Right forelimb (tissue), 1 donor: Measurements from ENCODE around the gene SPTB.
A peak's percentile ranks its signal among the peaks of the same experiment; 100 is the strongest.

Experiments used
- DNase-seq: peaks from one replicate; pipeline ENCODE4 v3.0.0-alpha.2; 2018

The SPTB gene

DNA sequence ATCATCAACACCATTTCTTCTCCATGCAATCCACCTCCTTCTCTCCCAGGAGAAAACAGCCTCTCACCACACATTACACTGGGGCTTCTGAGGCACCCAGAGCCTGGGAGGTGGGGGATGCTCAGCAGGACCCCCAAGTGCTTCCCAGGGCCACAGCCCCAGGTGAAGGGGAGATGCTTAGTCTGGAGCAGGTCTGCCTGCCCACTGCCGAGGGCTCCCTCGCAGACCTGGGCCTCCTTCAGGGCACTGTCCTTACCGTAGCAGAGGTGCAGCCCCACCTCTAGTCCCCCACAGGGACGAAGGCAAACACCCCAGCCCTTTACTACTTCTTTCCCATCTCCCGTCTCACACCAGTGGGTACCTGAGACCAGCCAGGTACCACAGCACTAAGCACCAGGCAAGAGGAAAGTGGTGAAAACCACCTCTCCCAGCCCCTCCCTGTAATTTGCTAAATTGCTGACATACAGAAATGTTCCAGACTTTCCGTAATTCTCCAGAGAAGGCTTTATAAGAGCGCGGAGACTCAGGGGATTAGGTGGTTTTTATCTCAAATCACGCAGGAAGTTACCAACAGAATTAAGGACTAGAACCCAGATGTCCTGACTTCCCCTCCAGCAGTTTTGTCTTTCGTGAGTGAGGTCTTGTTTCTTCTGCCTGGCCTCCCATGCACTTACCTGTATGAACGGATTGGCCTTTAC is 116.5 kb downstream of the SPTB start:
- no peak for DNase-seq

DNA sequence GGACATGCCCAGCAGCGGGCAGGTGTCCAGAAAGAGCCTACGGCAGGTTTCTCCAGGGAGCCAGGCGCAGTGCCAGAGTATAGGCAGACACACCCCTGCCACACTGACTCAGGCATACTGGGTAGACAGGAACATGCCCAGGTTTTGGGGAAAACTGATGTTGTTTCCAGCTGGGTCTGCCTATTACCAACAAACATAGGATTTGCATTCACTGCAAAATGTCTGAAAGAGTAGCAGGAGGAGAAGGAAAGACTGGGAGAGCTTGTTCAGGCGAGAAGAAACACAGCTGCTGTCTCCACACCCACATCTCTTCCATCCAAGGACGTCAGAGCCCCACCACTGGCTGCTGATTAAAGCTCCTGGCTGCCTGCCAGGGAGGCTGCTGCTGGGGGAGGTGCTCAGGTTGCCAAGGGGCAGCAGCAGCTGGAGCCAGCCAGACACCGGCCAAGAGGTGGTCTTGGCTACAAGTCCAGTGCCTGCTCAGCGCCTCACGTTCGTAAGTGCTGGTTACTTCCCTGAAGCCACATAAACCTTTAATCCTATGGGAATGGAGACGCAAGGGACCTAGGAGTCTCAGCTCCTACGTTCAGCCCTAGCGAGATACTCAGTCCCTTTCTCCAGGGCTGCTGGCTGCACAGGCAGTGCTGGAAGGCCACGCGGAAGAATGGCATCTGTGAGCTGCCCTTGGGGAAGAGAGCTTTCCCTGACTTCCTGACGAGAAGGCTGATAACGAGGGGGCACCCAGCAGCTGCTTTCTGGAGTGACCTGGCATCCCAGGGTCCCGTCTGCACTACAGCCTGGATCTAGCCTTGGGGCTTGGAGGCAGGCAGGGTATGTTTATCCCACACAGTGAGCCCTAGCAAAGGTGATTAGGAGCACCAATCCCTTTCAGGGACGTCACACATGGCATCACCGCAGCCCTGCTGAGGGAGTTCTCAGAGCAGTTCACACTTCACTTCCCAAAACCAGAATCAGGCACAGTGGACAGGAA is 117.4 kb downstream of the SPTB start:
- DNase-seq: peak; percentile 90

DNA sequence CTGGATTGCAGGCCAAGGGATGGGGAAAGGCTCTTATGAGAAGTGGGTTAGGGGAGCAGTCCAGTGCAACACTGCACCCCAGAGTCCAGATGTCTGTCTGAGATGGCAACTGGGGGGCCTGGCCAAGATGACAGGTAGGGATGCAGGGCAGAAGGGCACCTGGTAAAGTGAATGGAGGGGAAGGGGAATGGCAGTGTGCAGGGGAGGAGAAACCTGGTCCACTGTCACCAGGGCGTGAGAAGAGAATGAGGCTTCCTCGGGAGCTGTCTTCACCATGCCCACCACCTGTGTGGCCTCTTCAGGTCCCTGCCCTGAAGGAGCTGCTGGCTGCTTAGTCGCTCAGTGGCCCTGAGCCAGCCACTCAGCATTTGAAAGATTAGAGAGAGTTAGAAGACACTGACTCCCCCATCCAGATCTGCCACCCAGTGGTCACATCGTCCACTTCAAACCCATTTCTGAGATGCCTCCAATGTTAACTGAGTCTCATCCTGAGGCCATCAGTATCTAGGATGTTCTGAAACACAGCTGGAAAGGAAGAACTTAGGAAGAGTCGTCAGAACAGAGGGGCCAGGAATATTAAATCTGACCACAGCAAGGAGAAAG is 118.2 kb downstream of the SPTB start:
- DNase-seq: no peak

DNA sequence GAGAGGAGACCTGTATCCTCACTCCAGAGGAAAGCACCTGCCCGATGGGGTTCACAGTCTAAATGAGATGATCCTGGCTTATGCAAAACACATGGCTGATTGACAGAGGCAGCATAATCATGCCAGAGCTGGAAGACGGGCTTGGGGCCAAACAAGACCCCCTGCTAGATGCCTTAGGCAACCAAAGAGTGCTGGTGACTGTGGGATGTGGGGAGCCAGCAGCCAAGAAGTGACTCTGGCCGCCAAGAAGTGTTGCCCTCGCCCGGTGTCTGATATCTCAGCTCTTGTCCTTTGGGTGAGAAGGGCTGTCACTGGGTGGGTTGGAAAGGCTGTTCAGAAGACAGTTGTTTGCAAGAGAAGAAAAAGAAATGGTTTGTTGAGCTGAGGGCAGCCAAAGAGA is 118.8 kb downstream of the SPTB start:
- no peak for DNase-seq

DNA sequence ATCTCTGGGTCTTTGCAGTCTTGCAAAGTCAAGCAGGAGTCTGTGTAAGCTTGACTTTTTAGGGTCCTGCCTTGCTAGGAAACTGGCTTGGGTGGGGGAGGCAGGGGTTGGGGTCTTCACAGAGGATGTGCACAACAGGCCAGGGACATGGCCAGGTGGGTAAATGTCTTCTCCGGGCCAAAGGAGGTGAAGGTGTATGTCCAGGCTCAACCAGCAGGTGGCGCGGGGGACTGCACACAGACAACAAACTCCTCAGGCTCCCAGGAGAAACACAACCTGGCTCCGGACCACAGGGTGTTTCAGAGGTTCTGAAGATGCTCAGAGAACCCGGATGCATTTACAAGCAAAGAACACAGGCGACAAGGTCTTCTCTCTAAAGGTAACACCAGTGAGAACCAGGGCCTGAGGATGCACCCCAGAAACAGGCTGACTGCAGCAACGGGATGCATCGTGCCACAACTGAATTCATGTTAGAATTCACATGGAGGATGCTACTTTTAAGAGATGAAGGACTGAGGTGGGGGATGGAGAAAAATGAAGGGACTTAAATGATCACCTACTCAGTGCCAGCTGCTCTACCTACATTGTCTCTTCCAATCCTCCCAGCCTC is 119.5 kb downstream of the SPTB start:
- DNase-seq: no peak

DNA sequence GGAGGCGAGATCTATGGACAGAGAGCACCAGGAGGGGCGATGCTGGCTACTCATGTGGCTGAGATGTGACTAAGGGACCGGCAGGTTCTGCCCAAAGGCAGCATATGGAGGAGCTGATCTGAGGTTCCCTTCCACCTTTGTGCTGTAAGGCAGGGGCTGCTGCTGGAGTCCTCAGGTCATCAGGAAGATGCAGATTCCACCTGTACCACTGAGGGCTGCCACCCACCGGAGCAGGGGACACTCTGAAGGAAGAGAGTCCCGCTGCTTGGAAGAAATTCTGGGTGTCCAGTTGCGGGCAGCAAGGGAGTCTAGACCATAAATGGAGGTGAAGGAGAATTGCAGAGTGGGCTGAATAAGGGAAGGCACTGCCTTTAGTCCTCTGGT is 120.2 kb downstream of the SPTB start:
- DNase-seq: no peak

DNA sequence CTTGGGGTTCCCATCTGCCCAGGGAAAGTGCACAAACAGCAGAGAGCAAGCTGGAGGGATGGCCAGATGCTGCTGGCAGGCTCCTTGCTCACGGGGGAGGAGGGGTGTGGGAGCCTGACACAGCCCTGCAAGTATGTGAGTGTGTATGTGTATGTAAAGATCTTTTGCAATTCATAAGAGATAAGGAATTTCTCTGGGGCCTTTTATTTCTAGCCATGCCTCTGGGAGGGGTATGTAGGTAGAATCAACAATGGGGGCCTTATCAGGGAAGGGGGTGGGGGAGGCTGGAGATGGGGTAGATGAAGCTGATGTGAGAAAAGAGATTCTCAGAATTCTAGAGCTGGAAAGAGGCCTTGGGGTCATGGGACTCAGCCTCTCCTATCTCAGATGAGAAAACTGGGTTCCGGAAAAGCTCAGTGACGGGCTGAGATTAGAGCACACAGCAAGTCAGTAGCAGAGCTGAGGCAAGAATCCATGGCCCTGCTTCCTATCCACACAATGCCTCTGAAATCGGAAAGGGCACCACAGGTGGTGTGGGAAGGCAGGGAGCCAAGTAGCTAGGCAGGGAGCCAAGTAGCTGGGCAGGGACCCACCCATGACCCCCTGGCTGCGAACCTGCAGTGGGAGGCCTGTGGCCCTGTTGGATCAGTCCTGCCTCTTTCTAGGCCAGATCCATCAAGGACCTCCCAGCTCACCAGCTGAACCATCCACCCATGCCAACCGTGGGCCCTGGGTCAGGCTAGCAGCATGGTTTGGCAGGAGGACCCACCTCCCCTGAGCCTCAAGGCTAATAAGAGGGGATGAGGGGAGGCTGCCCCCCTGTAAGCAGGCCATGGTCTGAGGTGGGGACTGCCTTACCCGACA is 120.8 kb downstream of the SPTB start:
- DNase-seq: peak; percentile 76

DNA sequence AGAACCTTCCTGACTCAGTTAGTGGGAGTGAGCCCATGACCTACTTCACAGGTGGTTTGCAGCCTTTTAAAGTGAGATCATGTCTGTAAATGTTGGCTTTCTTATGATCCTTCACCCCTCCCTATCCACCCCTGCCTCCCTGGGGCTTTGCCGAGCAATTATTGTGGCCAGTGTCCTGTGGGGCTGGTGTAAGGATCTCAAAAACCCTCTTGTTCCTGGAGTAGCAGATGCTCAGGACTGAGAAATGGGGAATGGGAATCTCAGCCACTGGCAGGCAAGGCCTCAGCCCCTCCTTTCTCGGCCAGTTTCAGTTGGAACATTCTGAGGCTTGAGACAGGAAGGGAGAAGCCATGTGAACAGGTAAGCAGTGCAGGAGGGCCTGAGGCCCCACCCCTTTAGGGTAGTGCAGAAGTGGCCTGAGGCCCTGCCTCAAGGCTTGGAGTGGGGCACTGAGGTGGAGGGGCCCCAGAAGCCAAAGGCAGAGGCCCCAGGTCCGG is 121.6 kb downstream of the SPTB start:
- no peak for DNase-seq

DNA sequence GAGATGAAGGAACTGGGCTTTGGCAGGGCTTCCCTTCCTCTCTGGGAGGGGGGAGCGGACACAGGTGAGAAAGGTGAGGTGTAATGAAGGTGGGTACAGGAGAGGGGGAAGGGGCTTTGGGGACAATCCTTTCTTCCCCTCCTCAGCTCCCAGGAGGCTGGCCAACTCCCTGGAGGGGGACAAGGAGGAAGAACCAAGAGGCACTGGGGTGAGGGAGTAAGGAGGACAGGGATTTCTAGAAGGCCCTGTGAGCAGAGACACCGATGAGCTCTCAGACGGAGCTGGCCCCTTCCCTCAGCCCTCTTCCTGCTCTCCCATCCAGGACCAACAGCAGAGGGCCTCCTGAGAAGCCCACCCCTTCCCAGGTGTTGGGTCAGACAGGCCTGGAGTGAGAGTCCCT is 122.1 kb downstream of the SPTB start:
- no peak for DNase-seq

DNA sequence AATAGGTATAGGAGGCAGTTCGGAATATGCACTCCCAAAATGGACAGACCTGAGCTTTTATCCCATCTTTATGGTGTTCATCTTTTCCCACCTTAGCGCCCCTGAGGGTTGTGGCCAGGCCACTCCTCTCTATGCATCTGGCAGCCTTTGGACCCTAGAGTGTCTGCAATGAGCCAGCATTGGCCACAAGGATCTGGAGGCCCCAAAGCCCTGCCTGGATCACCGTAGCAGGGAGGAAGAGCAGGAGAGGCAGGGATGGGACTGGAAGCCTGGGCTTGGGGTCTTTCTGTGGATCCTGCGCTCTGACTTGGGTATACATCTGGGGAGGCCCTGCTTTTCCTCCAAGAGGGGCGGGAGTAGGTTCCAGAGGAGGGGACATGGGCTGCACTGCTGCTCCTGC is 123.0 kb downstream of the SPTB start:
- no peak for DNase-seq

DNA sequence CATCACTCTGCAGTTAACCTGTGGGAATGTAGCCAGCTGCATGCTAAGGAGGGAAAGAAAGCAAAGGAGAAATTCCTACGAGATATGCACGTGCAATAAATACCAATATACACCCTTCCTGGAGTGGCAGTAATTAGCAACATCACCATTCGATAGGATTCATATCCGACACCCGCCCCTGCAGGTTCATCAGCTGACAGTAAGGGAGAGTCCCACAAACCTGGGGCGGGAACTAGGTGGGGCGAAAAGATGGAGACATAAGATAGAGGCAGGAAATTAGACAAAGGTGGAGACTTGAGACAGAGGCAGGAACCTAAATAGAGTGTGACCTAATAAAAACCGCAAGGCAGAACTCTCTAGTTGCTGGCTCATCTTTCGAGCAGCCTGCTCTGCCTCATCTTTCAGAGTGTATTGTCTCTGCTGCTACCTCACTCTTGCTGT is 123.9 kb downstream of the SPTB start:
- no peak for DNase-seq

DNA sequence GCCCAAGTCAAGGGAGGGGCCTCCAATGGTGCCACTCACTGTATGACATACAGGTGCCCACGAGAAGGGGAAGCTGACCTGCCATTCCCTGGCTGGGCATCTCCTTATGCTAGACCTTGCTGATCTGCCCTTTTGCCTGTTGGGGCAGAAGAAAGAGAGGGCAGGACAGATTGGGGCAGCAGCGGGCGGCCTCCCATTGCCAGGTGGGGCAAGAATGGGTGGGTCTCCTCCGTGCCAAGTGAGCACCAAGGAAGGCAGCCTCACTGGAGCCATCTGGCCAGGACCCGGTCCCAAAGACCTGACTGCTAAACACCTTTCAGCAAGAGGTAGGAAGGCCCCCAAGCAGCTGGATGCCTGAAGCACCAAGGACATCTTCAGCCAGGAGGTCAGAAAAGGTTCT is 125.0 kb downstream of the SPTB start:
- DNase-seq: no peak

DNA sequence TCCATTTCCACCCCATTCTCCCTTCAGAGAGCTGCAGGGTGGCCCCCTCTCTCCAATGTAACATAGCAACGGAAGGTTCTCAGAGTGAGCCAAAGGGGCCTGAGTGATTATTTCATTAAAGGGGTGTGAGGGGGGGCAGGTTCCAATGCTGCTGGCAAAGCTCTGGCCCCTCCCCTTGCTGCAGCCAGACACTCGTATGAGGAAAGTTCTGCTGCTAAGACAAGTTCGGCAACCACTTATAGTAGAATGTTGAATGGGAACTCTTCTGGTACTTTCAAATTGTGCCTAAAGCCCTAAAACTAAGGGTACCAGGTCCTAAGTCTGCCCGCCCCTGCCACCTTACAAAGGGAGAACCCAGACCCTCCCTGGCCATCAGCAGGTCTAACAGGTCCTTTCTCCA is 125.7 kb downstream of the SPTB start:
- no peak for DNase-seq

DNA sequence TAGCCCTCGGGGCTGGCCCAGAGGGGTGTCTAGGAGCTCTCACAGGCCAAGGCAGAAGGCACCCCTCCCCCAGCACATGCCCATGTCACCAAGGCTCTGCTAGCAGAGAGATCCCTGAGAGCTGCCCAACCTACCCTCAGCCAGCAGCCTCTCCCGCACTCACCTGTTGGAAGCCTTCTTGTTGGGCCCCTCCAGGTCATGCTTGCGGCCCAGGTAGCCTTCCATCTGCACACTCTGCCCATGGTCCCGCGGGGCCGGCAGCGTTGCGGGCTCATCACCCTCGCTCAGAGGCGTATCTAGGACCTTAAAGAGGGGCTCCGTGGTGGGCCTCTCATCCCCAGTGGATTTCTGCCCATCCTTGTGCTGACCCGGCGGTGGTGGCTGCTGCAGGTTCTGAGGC is 126.3 kb downstream of the SPTB start:
- DNase-seq: no peak

DNA sequence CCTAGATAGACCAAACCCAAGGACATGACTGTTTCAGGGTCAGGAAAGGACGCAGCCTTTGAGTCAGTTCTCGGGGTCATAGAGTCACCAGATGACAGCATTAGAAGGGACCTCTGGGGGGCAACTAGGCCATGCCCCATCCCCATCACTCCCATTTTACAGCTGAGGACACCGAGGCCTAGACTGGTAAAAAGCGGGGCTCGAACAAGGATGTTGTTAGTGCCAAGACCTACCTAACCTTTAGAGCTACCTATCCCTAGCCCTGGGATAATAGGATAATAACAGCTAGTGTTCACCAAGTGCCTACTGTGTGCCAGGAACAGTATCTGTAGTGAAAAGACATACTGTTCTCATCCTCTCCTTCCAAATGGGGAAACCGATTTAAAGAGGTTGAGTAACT is 126.8 kb downstream of the SPTB start:
- no peak for DNase-seq

DNA sequence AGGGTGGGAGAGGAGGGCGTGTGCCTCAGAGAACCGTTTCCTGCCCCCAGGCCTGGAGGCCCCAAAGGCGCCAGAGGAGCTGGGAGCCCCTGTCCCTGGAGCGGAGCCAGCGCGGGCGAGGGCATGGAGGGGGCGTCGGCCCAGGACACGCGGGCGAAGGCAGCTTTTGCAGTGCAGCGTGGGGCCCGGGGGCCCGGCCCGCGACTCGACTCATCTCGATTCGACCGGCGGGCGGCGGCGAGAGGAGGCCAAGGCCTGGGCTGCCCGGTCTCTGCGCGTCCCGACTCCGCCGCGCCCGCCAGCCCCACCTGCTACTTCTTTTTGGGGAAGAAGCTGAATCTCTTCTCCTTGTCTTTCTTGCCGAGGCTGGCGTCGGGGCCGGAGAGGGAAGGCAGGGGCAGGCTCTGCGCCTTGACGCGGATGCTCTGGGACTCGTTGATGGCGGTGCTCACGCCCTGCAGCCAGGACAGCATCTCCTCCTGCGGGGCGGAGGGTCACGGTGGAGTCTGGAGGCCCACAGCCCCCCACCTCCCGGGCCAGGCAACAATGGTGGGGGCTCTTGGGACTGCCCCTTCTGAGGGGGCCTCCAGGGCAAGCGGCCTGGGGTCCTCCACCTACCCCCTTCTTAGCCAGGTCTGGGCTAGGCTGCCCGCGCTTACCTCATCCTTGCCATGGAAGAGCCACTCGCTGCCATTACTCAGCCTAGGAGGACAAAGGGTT is 130.6 kb downstream of the SPTB start:
- DNase-seq: no peak

DNA sequence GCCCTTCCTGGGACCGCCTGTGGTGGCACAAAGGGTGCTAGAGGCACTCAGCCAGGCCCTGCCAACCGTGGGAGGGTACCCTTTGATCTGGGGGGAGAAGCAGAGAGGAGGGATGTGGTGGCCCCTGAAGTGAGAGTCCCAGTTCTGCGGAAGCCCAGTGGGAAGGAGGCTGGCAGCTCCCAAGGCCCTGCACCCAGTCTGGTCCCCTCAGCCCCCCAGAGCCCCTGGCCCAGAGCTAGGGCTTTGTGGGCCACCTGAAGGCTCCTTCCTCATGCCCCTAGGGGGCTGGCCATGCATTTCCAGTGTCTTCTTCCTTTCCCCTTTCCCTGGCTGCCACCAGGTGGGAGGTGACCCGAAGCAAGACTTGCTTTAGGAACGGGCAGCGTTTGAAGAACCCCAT is 131.2 kb downstream of the SPTB start:
- no peak for DNase-seq

DNA sequence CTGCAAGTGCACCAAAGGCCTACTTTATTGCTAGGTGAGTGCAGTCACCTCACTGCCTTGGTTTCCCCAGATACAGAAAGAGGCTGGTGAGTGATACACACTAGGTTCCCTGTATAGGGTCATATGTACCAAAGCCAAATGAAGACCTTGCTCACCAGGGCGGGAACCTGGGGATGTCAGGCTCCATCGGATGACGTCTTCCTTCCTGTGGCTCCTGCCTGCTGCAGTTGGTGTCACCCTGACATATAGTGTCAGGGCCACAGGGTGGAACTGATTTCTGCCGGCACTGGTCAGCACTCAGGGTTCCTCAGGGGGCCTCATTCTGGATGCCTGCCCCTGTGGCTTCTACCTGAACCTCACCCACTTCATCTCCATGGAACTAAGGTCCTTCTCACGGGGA is 132.4 kb downstream of the SPTB start:
- DNase-seq: no peak

DNA sequence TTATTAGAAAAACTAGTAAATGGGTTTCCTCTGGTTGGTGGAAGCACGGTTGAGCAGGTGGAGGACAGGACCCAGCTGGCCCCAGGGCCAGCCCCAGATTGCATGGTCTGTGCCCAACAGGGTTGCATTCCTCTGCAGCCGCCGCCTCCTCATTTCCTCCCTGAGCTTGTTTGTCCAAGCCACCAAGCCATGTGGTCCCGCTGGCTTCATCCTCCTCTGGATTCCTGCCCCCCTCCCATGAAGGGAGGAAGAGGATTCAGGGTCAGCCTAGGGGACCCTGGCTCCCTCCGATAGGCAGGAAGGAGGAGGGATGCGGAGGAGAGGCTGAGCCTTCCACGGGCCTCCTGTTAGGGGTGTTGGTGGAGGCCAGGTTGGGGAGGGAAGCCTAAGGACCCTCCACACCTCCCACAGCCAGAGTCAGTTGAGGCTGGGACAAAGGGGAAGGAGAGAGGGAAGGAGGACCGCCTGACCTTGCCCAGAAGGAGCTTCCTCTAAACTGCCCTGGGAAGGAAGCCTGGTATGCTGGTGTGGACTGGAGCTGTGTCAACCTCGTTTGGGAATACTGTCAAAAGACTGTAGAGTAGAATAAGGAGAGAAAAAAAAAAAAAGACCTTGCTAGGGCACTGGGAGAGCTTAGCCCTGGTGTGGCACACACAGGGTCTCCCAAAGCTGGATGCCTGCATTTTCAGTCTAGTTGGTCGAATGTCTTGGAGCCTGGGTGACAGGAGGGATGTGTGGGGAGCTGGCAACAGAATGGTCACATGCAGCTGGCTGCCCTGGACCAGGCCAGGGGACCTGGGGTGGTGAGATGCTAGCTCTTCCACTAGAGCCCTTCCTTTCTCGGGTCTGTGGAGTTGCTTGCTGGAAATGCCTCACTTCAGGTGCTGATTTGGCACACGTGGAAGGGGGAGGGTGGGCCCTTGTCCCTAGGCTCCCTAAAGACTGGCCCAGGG is 133.1 kb downstream of the SPTB start:
- no peak for DNase-seq

DNA sequence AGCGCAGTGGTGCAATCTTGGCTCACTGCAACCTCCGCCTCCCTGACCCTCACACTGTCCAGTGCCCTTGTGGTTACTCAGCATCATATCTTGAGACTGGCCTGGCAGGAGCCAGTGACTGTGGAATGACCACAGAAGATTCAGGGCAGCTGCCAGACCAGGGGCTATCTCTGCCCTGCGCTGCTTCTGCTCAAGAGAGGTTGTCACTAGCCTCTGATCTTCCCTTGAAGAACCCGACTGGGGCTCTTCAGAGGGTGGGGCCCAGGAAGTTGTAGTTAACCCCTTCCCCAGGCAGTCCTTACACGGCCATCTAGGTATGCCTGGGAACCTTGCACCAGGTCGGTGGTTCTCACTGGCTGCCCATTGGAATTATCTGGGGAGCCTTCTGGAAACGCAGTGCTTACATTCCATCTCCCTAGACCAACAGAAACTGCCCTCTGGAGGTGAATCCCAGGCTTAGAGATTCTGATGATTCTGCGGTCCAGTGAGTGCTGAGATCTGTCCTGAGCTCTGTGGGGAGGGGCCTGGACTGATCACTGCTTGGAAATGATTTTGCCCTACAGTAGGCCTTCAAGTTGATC is 134.1 kb downstream of the SPTB start:
- DNase-seq: no peak
